ENCODE measurements around the gene CDC42EP1. TPM values are rescaled to one million over a fixed set of nuclear protein-coding genes. Genes with fewer than 3 reads are reported as not detected.

CDC42EP1 gene
- polyA plus RNA-seq, 1 of the 3 experiments (the other 2 are of a cell fraction), result 24.9 TPM

- no peak overlapping the region for H3K4me3 ChIP-seq (ENCODE audit: low read depth in 2 of 2, low read length in 1 of 2)
- no peaks in the 10 kb centered on the region for H3K27me3 ChIP-seq (ENCODE audit: insufficient read depth)
- H2AFZ ChIP-seq (ENCODE audit: low read depth), result no peak overlapping the region
- ChIA-PET POLR2A (no interaction called here), CTCF (interaction anchor here (0.9 to 20.5 kb wide), 11 partner anchors 8 to 252 kb away, joined by 3 to 647 read pairs (median 27); partner anchors contain the start of gene GGA1)
- H3K4me2 ChIP-seq, result no peak overlapping the region
- H3K4me1 ChIP-seq (ENCODE audit: control insufficient read depth in 1 of 2, insufficient read depth in 2 of 2, low read depth in 1 of 2, low read length in 1 of 2), result peaks cover 0 to 3% of the 10 kb centered on the region in 2 experiments; a peak in 3 of 4 replicates
- no peak for TF ChIP-seq FOXJ3 (CRISPR knock-in tag; IDR thresholded peaks at IDR 0.05)
- no peak for TF ChIP-seq CTCF (IDR thresholded peaks at IDR 0.05)
- no peak; the same call in 1 of the 2 replicates for TF ChIP-seq POLR2AphosphoS5 (IDR thresholded peaks at IDR 0.05; ENCODE audit: low read depth, low read length)
- no peak for TF ChIP-seq TEAD4 (IDR thresholded peaks at IDR 0.05; ENCODE audit: borderline replicate concordance, insufficient read depth)
- no peak for TF ChIP-seq RCOR1 (IDR thresholded peaks at IDR 0.05; ENCODE audit: low read length)
- no peak for TF ChIP-seq EZH2phosphoT487 (IDR thresholded peaks at IDR 0.05; ENCODE audit: borderline replicate concordance, low read depth)
- no peak for TF ChIP-seq USF2 (IDR thresholded peaks at IDR 0.05; ENCODE audit: borderline replicate concordance, low read depth, low read length)
- no peak for TF ChIP-seq MAX (IDR thresholded peaks at IDR 0.05; ENCODE audit: low read depth)
- no peak for TF ChIP-seq RFX5 (IDR thresholded peaks at IDR 0.05; ENCODE audit: low read length)
- no peak for TF ChIP-seq CHD2 (IDR thresholded peaks at IDR 0.05; ENCODE audit: low read length, partially characterized antibody)
- TF ChIP-seq TAF1 (IDR thresholded peaks at IDR 0.05; ENCODE audit: borderline replicate concordance, low read depth, low read length), result no peak
- TF ChIP-seq YY1 (IDR thresholded peaks at IDR 0.05; ENCODE audit: low read depth), result no peak
- TF ChIP-seq ELF1 (IDR thresholded peaks at IDR 0.05), result no peak
- TF ChIP-seq SMC3 (IDR thresholded peaks at IDR 0.05; ENCODE audit: low read depth, low read length), result no peak
- no peak for TF ChIP-seq MXI1 (IDR thresholded peaks at IDR 0.05; ENCODE audit: low read depth, low read length)
- H3K36me3 ChIP-seq (replicated peaks in 1 of 2; ENCODE audit: control insufficient read depth in 1 of 2, insufficient read depth in 2 of 2, low read length in 1 of 2), result peaks cover 7 to 26% of the 10 kb centered on the region in 2 experiments
- 74% methylated on average over 19 of the region's 21 CpGs for WGBS (ENCODE audit: low lambda C conversion rate)
- H3K79me2 ChIP-seq (ENCODE audit: insufficient read depth), result peaks cover 47% of the 10 kb centered on the region
- no peak overlapping the region for H3K27ac ChIP-seq (ENCODE audit: low read depth in 2 of 2, low read length in 1 of 2)
- no peaks in the 10 kb centered on the region for H3K9me3 ChIP-seq
- no peak overlapping the region for H3K9ac ChIP-seq
- peaks cover 10% of the 10 kb centered on the region for H3F3A ChIP-seq (replicated peaks; ENCODE audit: insufficient read depth)
- no peaks in the 10 kb centered on the region for H3K9me2 ChIP-seq
- peaks cover 73% of the 10 kb centered on the region for H4K20me1 ChIP-seq (ENCODE audit: insufficient read depth)
- DNase-seq, result no peak
Observed at GRCh38 chr22:37569009-37569920, 9.0 kb downstream of the CDC42EP1 start.

Measured in SK-N-SH (cell line).